CD14-positive monocyte (primary cell): Measurements from ENCODE around the gene ANKRD52. TPM values are rescaled to one million over a fixed set of nuclear protein-coding genes. Genes with fewer than 3 reads are reported as not detected.

Experiments used
- DNase-seq, 3 donors: peaks; one replicate each; pipeline ENCODE4 v3.0.0-alpha.2; 2011 to 2022
- H2AFZ ChIP-seq: 2 replicates; pipeline ENCODE4 v1.6.0; 2012; ENCODE audit warnings: mild to moderate bottlenecking, low read depth, low read length, inconsistent platforms; ENCODE audit not compliant: insufficient read depth, poor library complexity, severe bottlenecking
- H3K27ac ChIP-seq, 2 donors: 1 replicate in 1 of 2; 2 replicates in 1 of 2; pipeline ENCODE4 v1.5.1; 2012 to 2013; ENCODE audit warnings: low read length in 2 of 2, control low read depth in 1 of 2, inconsistent platforms in 1 of 2, low read depth in 1 of 2, mild to moderate bottlenecking in 1 of 2
- H3K27me3 ChIP-seq, 2 donors: one replicate each; pipeline versions ENCODE4 v1.6.0 to v1.6.1; 2011 to 2013; ENCODE audit warnings: low read length in 2 of 2; ENCODE audit not compliant: control insufficient read depth in 2 of 2, insufficient read depth in 2 of 2
- H3K36me3 ChIP-seq, 2 donors: replicated peaks in 1 of 2; 1 replicate in 1 of 2; 2 replicates in 1 of 2; pipeline versions ENCODE4 v1.5.1 to v1.6.1; 2012 to 2013; ENCODE audit warnings: low read length in 2 of 2, control low read depth in 1 of 2, inconsistent platforms in 1 of 2, mild to moderate bottlenecking in 1 of 2; ENCODE audit not compliant: insufficient read depth in 2 of 2, control insufficient read depth in 1 of 2
- H3K4me1 ChIP-seq, 2 donors: 1 replicate in 1 of 2; 2 replicates in 1 of 2; pipeline versions ENCODE4 v1.5.1 to v1.6.1; 2012 to 2013; ENCODE audit warnings: low read length in 2 of 2, control low read depth in 1 of 2, inconsistent platforms in 1 of 2, mild to moderate bottlenecking in 1 of 2, moderate library complexity in 1 of 2; ENCODE audit not compliant: insufficient read depth in 2 of 2, control insufficient read depth in 1 of 2
- H3K4me2 ChIP-seq: replicated peaks from 2 replicates; pipeline ENCODE3; 2012; ENCODE audit warnings: low read length, moderate library complexity, mild to moderate bottlenecking; ENCODE audit not compliant: poor library complexity, severe bottlenecking; ENCODE audit errors: extremely low read depth
- H3K4me3 ChIP-seq, 3 experiments: fragments of 200-600 bp in 1 of 3; sonication (generic) in 1 of 3; replicated peaks in 1 of 3; 1 replicate in 2 of 3; 2 replicates in 1 of 3; pipeline ENCODE4 v1.5.1; 2011 to 2013; ENCODE audit warnings: low read length in 3 of 3, mild to moderate bottlenecking in 3 of 3, control low read depth in 2 of 3, low read depth in 2 of 3, inconsistent platforms in 1 of 3, moderate library complexity in 1 of 3
- H3K79me2 ChIP-seq: 2 replicates; pipeline ENCODE4 v1.6.0; 2012; ENCODE audit warnings: mild to moderate bottlenecking, control low read depth, inconsistent platforms, low read length, moderate library complexity; ENCODE audit not compliant: insufficient read depth
- H3K9ac ChIP-seq: 2 replicates; pipeline ENCODE4 v1.6.0; 2017; ENCODE audit warnings: low read length, mild to moderate bottlenecking; ENCODE audit not compliant: insufficient read depth, poor library complexity, severe bottlenecking
- H3K9me3 ChIP-seq, 2 donors: replicated peaks in 1 of 2; 1 replicate in 1 of 2; 2 replicates in 1 of 2; pipeline versions ENCODE4 v1.5.1 to v1.6.1; 2012 to 2013; ENCODE audit warnings: low read length in 2 of 2, control low read depth in 1 of 2; ENCODE audit not compliant: control insufficient read depth in 1 of 2, insufficient read depth in 1 of 2
- H4K20me1 ChIP-seq: 2 replicates; pipeline ENCODE4 v1.6.0; 2012; ENCODE audit warnings: mild to moderate bottlenecking, low read length, control low read depth, moderate library complexity; ENCODE audit not compliant: insufficient read depth
- H3K27ac Mint-ChIP-seq, 7 donors: one replicate each; pipeline ENCODE4 v1.8.0; 2020; ENCODE audit warnings: mild to moderate bottlenecking in 7 of 7, mixed read lengths in 7 of 7, moderate library complexity in 6 of 7, inconsistent platforms in 2 of 7
- H3K27me3 Mint-ChIP-seq, 3 donors: one replicate each; pipeline ENCODE4 v1.8.0; 2021 to 2022; ENCODE audit warnings: low read depth in 3 of 3, mild to moderate bottlenecking in 3 of 3, mixed read lengths in 3 of 3, moderate library complexity in 3 of 3, inconsistent platforms in 1 of 3
- H3K36me3 Mint-ChIP-seq, 2 donors: one replicate each; pipeline ENCODE4 v1.8.0; 2020; ENCODE audit warnings: mixed read lengths in 2 of 2, inconsistent platforms in 1 of 2, mild to moderate bottlenecking in 1 of 2
- H3K4me1 Mint-ChIP-seq: one replicate; pipeline ENCODE4 v1.8.0; 2020; ENCODE audit warnings: mild to moderate bottlenecking, mixed read lengths
- H3K4me3 Mint-ChIP-seq, 2 donors: one replicate each; pipeline ENCODE4 v1.8.0; 2020; ENCODE audit warnings: mild to moderate bottlenecking in 2 of 2, mixed read lengths in 2 of 2, moderate library complexity in 1 of 2
- H3K9me3 Mint-ChIP-seq, 7 donors: one replicate each; pipeline ENCODE4 v1.8.0; 2020 to 2022; ENCODE audit warnings: mixed read lengths in 7 of 7, mild to moderate bottlenecking in 6 of 7, moderate library complexity in 6 of 7, inconsistent platforms in 2 of 7
- WGBS: methylation state at CpG from one replicate; pipeline ENCODE4 v1.1.5; 2013; ENCODE audit warnings: missing lambda C conversion rate; ENCODE audit not compliant: insufficient coverage; 5-methylcytosine and 5-hydroxymethylcytosine counted together
- intact Hi-C, 2 donors: fragments of 100-400 bp; cut with micrococcal nuclease; formaldehyde crosslinking; loops; one replicate each; pipeline versions ENCODE4 v1.15.0 to v1.15.1; 2023
- polyA plus RNA-seq, 3 donors: library from polyadenylated mRNA; depleted of rRNA in 1 of 3; unstranded in 2 of 3; stranded (reverse) in 1 of 3; fragments of 300-500 nt in 2 of 3; fragments of >200 nt in 1 of 3; fragmentation: Illumina TruSeq in 2 of 3; gene quantifications; 1 replicate in 2 of 3; 2 replicates in 1 of 3; pipeline ENCODE4 v1.2.3, GENCODE V29; 2012 to 2021
- TF ChIP-seq, protein P1 (sequence below): fragments of 200-600 bp; IDR thresholded peaks from one replicate; pipeline ENCODE4 v1.8.0; 2022; ENCODE audit warnings: antibody characterized with exemption, mild to moderate bottlenecking

The ANKRD52 gene
- polyA plus RNA-seq, 3 donors, result 1.5 to 12.4 (median 2.4) TPM

DNA sequence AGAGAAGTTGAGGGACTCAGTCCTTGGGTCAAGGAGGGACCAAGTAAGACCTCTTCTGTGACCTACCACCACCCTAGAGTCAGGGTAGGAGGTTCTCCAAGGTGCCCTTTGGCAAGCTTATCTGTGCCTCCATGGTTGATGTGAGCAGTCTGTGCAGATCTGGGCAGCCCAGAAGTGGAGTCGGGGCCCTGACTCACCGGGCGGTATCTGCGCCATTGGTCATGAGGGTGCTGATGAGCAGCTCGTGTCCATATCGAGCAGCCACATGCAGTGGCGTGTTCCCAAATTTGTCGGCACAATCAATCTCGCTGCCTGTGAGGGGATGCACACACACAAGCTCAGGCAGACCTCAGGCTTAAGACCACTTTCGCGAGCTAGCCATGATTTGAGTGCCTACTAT, 5.1 kb downstream of the ANKRD52 start:
- Histone ChIP-seq H4K20me1 (peaks cover 14% of the 10 kb centered on the region), H3K4me1 (peaks cover 9% of the 10 kb centered on the region in 2 donors), H3K9me3 (no peaks in the 10 kb centered on the region), H3K79me2 (peaks cover 18% of the 10 kb centered on the region), H3K4me3 (no peak overlapping the region), H3K27ac (no peak overlapping the region), H3K27me3 (no peaks in the 10 kb centered on the region), H2AFZ (no peak overlapping the region), H3K36me3 (peaks cover 70 to 75% of the 10 kb centered on the region in 2 donors), H3K9ac (no peak overlapping the region), H3K4me2 (no peak overlapping the region)
- Mint-ChIP-seq H3K4me1 (peaks cover 11% of the 10 kb centered on the region), H3K27me3 (peaks cover 0 to 1% (median 0%) of the 10 kb centered on the region in 3 donors), H3K27ac (no peak overlapping the region), H3K9me3 (no peaks in the 10 kb centered on the region), H3K4me3 (no peak overlapping the region), H3K36me3 (peaks cover 62 to 76% of the 10 kb centered on the region in 2 donors)
- no peak for DNase-seq
- TF ChIP-seq, protein P1, sequence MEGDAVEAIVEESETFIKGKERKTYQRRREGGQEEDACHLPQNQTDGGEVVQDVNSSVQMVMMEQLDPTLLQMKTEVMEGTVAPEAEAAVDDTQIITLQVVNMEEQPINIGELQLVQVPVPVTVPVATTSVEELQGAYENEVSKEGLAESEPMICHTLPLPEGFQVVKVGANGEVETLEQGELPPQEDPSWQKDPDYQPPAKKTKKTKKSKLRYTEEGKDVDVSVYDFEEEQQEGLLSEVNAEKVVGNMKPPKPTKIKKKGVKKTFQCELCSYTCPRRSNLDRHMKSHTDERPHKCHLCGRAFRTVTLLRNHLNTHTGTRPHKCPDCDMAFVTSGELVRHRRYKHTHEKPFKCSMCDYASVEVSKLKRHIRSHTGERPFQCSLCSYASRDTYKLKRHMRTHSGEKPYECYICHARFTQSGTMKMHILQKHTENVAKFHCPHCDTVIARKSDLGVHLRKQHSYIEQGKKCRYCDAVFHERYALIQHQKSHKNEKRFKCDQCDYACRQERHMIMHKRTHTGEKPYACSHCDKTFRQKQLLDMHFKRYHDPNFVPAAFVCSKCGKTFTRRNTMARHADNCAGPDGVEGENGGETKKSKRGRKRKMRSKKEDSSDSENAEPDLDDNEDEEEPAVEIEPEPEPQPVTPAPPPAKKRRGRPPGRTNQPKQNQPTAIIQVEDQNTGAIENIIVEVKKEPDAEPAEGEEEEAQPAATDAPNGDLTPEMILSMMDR, result no peak
- intact Hi-C loops, result loop anchor here in 1 of 2 donors (10.0 kb wide), 1 partner anchor 58 kb away; no protein-coding TSS in a partner anchor
- 96% methylated on average over 11 of the region's 11 CpGs for WGBS

- H3K4me1 Mint-ChIP-seq, result peaks cover 11% of the 10 kb centered on the region
Measured at GRCh38 chr12:56252649-56253048, 5.5 kb downstream of the ANKRD52 start.

More at GRCh38 chr12:56252649-56253048, 5.5 kb downstream of the ANKRD52 start:
- no peaks in the 10 kb centered on the region for H3K9me3 Mint-ChIP-seq
- no peak overlapping the region for H3K9ac ChIP-seq
- H3K4me3 ChIP-seq, result no peak overlapping the region
- H3K27ac ChIP-seq, result no peak overlapping the region
- peaks cover 12% of the 10 kb centered on the region for H4K20me1 ChIP-seq
- 100% methylated on average over 1 of the region's 3 CpGs for WGBS
- H3K79me2 ChIP-seq, result peaks cover 14% of the 10 kb centered on the region
- H3K27ac Mint-ChIP-seq, result no peak overlapping the region
- DNase-seq, result no peak
- TF ChIP-seq, protein P1, result no peak
- intact Hi-C loops, result loop anchor here in 1 of 2 donors (10.0 kb wide), 1 partner anchor 58 kb away; no protein-coding TSS in a partner anchor
- peaks cover 8% of the 10 kb centered on the region in 2 donors for H3K4me1 ChIP-seq
- H3K9me3 ChIP-seq, result no peaks in the 10 kb centered on the region
- no peaks in the 10 kb centered on the region for H3K27me3 ChIP-seq
- peaks cover 66 to 81% of the 10 kb centered on the region in 2 donors for H3K36me3 Mint-ChIP-seq
- no peak overlapping the region for H3K4me3 Mint-ChIP-seq
- peaks cover 0 to 1% (median 0%) of the 10 kb centered on the region in 3 donors for H3K27me3 Mint-ChIP-seq
- no peak overlapping the region for H2AFZ ChIP-seq
- peaks cover 75 to 80% of the 10 kb centered on the region in 2 donors for H3K36me3 ChIP-seq
- no peak overlapping the region for H3K4me2 ChIP-seq
